Stimulated activated CD8-positive, alpha-beta memory T cell treated with anti-CD3 and anti-CD28 coated beads, Interleukin-7, amount 100 ng/mL, for 48 hours (primary cell): Measurements from ENCODE around the gene PDE3A.
"Not testable (repeated sequence)": the region's sequence is repeated elsewhere in the genome, so short reads cannot be mapped to it uniquely, and the experiment has no call there.

Experiments used
- DNase-seq, 2 donors: peaks; one replicate each; pipeline ENCODE4 v3.0.0-alpha.2; 2020; ENCODE audit warnings: low read depth in 1 of 2; ENCODE audit errors: extremely low read depth in 1 of 2

The PDE3A gene

GRCh38 chr12:20528208-20528607 lies 159.9 kb downstream of the PDE3A start:
- no peak for DNase-seq

- DNase-seq: no peak
These were observed 177.9 kb downstream of the PDE3A start for GRCh38 chr12:20546267-20546666.

GRCh38 chr12:20547816-20548575 lies 179.7 kb downstream of the PDE3A start:
- DNase-seq: no peak

- no peak for DNase-seq
These were observed 180.3 kb downstream of the PDE3A start for GRCh38 chr12:20548611-20549010.

GRCh38 chr12:20549108-20549719 lies 180.9 kb downstream of the PDE3A start:
- no peak for DNase-seq

GRCh38 chr12:20551742-20552442 lies 183.6 kb downstream of the PDE3A start:
- DNase-seq: not testable (repeated sequence)

GRCh38 chr12:20552586-20552985 lies 184.2 kb downstream of the PDE3A start:
- DNase-seq: not testable (repeated sequence)

GRCh38 chr12:20555015-20555414 lies 186.7 kb downstream of the PDE3A start:
- DNase-seq: no peak

- DNase-seq: no peak
These were observed 187.4 kb downstream of the PDE3A start for GRCh38 chr12:20555771-20556170.

GRCh38 chr12:20557096-20557495 lies 188.8 kb downstream of the PDE3A start:
- DNase-seq: no peak

- no peak for DNase-seq
These were observed 192.6 kb downstream of the PDE3A start for GRCh38 chr12:20560935-20561334.

- no peak for DNase-seq
These were observed 193.5 kb downstream of the PDE3A start for GRCh38 chr12:20561871-20562270.

- no peak for DNase-seq
These were observed 199.1 kb downstream of the PDE3A start for GRCh38 chr12:20567413-20567812.

GRCh38 chr12:20572451-20572850 lies 204.1 kb downstream of the PDE3A start:
- DNase-seq: no peak

GRCh38 chr12:20576528-20576927 lies 208.2 kb downstream of the PDE3A start:
- DNase-seq: no peak

- DNase-seq: no peak
These were observed 208.7 kb downstream of the PDE3A start for GRCh38 chr12:20577054-20577453.

GRCh38 chr12:20578142-20578541 lies 209.8 kb downstream of the PDE3A start:
- no peak for DNase-seq

- DNase-seq: no peak
These were observed 216.8 kb downstream of the PDE3A start for GRCh38 chr12:20585055-20585625.

GRCh38 chr12:20585913-20586312 lies 217.6 kb downstream of the PDE3A start:
- no peak for DNase-seq

GRCh38 chr12:20588042-20588441 lies 219.7 kb downstream of the PDE3A start:
- no peak for DNase-seq

- no peak for DNase-seq
These were observed 222.2 kb downstream of the PDE3A start for GRCh38 chr12:20590570-20590969.

GRCh38 chr12:20592556-20592955 lies 224.2 kb downstream of the PDE3A start:
- DNase-seq: no peak
